HepG2 (cell line): ENCODE results near the gene DBN1. TPM values are rescaled to one million over a fixed set of nuclear protein-coding genes. Genes with fewer than 3 reads are reported as not detected.
A peak's percentile ranks its signal among the peaks of the same experiment; 100 is the strongest.

Experiments
- ARHGAP35 ChIP-seq: sonication (generic); formaldehyde crosslinking; IDR thresholded peaks from 2 replicates; pipeline ENCODE4 v1.9.0; 2022; ENCODE audit warnings: mild to moderate bottlenecking, inconsistent platforms, moderate library complexity, missing genetic modification reagents, borderline replicate concordance
- IRX3 ChIP-seq: sonication (generic); formaldehyde crosslinking; IDR thresholded peaks from 2 replicates; pipeline ENCODE4 v1.8.1; 2023; ENCODE audit warnings: mild to moderate bottlenecking, low read depth, missing genetic modification reagents, borderline replicate concordance
- MTF2 ChIP-seq: sonication (generic); formaldehyde crosslinking; IDR thresholded peaks from 2 replicates; pipeline ENCODE4 v1.5.0; 2020; ENCODE audit warnings: missing genetic modification reagents, borderline replicate concordance
- SIX1 ChIP-seq: sonication (generic); formaldehyde crosslinking; IDR thresholded peaks from 2 replicates; pipeline ENCODE4 v1.4.0; 2020; ENCODE audit warnings: missing genetic modification reagents, borderline replicate concordance
- SP5 ChIP-seq: IDR thresholded peaks from 2 replicates; pipeline ENCODE4 v1.6.1; 2016; ENCODE audit warnings: low read depth, borderline replicate concordance
- TFDP1 ChIP-seq: IDR thresholded peaks from 2 replicates; pipeline ENCODE4 v1.6.1; 2016; ENCODE audit warnings: missing compliant biosample characterization, missing genetic modification reagents, borderline replicate concordance
- TRIM24 ChIP-seq: sonication (generic); formaldehyde crosslinking; IDR thresholded peaks from 2 replicates; pipeline ENCODE4 v1.8.0; 2022; ENCODE audit warnings: mild to moderate bottlenecking, missing genetic modification reagents
- ZEB1 ChIP-seq: IDR thresholded peaks from 2 replicates; pipeline ENCODE4 v1.6.1; 2012; ENCODE audit warnings: mild to moderate bottlenecking, low read depth, inconsistent platforms; ENCODE audit not compliant: insufficient replicate concordance
- ZFYVE20 ChIP-seq: sonication (generic); formaldehyde crosslinking; IDR thresholded peaks from 2 replicates; pipeline ENCODE4 v1.8.0; 2023; ENCODE audit warnings: low read depth, mild to moderate bottlenecking, moderate library complexity, missing genetic modification reagents, borderline replicate concordance
- ZNF510 ChIP-seq: sonication (generic); formaldehyde crosslinking; IDR thresholded peaks from 2 replicates; pipeline ENCODE4 v1.4.0; 2020; ENCODE audit warnings: low read depth, mild to moderate bottlenecking, missing genetic modification reagents
- ZNF589 ChIP-seq: sonication (generic); formaldehyde crosslinking; conservative IDR thresholded peaks from 2 replicates; pipeline ENCODE4 v1.8.0; 2022; ENCODE audit warnings: mild to moderate bottlenecking, moderate library complexity, missing genetic modification reagents
- polyA plus RNA-seq, 8 experiments: library from polyadenylated mRNA; depleted of rRNA in 3 of 8; stranded (reverse) in 7 of 8; unstranded in 1 of 8; fragments of >200 nt; fragmentation: Illumina TruSeq in 4 of 8; extraction: Trizol in 4 of 8; gene quantifications; 2 replicates each; pipeline versions ENCODE4 v1.2.1 to v1.2.3, GENCODE V29; 2011 to 2016; ENCODE audit warnings: low read depth in 4 of 8, missing spikeins in 1 of 8, mixed read lengths in 1 of 8; ENCODE audit not compliant: insufficient read depth in 1 of 8
- total RNA-seq, 5 experiments: library from RNA; depleted of rRNA; stranded (reverse); fragments of >200 nt; fragmentation: Illumina TruSeq; extraction: Trizol; gene quantifications; 2 replicates each; pipeline ENCODE4 v1.2.3, GENCODE V29; 2016; ENCODE audit warnings: low read depth in 1 of 5
- TF ChIP-seq, protein P1 (sequence below): sonication (generic); formaldehyde crosslinking; IDR thresholded peaks from 2 replicates; pipeline ENCODE4 v1.5.1; 2020; ENCODE audit warnings: missing genetic modification reagents, mild to moderate bottlenecking, borderline replicate concordance
- TF ChIP-seq, protein P2 (sequence below): fragments of 450-650 bp; IDR thresholded peaks from 2 replicates; pipeline ENCODE4 v1.6.1; 2017
- TF ChIP-seq, protein P3 (sequence below): sonication (generic); formaldehyde crosslinking; IDR thresholded peaks from 2 replicates; pipeline ENCODE4 v1.9.0; 2022; ENCODE audit warnings: missing genetic modification reagents, mild to moderate bottlenecking, borderline replicate concordance
- TF ChIP-seq, protein P4 (sequence below): IDR thresholded peaks from 2 replicates; pipeline ENCODE4 v1.6.1; 2016; ENCODE audit warnings: missing genetic modification reagents, missing compliant biosample characterization
- TF ChIP-seq, protein P5 (sequence below): sonication (generic); formaldehyde crosslinking; IDR thresholded peaks from 2 replicates; pipeline ENCODE4 v1.5.1; 2020; ENCODE audit warnings: mild to moderate bottlenecking, missing genetic modification reagents, moderate library complexity

The DBN1 gene
- total and polyA plus RNA-seq, 2 of the 13 experiments (the other 11 are each of a cell fraction or from before 2014, with no cell fraction given) = 27.0 to 37.3 TPM

DNA sequence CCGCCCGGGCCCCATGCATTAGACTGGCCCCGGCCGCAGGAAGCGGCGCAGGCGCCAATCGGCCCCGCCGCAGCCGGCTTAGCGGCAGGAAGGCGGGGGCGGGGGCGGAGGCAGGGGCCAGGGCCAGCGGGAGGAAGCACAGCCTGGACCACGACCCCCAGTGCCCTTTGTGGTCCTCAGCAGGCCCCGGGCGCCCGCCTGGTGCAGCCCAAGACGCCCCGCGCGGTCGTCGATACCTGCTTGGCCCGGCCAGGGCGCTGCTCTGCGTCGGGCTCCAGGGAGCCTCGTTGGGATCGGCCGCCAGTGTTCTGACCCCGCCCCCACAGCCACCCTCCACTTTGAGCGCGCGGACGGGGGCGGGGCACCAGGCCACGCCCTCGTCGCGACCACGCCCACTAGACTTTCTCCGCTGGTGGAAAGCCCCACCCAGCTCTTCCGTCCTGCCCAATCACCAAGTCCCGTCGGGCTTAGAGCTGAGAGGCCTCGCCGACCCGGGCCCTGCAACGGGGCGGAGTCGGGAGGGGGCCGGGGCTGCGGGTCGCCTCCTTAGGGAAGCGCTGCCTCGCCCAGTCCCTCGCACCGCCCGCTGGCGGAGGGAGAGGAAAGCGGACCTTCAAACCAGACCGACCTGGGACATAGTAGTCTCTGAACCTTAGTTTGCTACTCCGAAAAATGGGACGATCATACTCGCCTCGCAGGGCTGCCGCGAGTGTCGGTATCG lies 24.0 kb upstream of the DBN1 start, which contains the start of gene PDLIM7 (continued):
- TF ChIP-seq ZNF510 = no peak; the same call in 1 of the 2 replicates
- TF ChIP-seq, protein P1, sequence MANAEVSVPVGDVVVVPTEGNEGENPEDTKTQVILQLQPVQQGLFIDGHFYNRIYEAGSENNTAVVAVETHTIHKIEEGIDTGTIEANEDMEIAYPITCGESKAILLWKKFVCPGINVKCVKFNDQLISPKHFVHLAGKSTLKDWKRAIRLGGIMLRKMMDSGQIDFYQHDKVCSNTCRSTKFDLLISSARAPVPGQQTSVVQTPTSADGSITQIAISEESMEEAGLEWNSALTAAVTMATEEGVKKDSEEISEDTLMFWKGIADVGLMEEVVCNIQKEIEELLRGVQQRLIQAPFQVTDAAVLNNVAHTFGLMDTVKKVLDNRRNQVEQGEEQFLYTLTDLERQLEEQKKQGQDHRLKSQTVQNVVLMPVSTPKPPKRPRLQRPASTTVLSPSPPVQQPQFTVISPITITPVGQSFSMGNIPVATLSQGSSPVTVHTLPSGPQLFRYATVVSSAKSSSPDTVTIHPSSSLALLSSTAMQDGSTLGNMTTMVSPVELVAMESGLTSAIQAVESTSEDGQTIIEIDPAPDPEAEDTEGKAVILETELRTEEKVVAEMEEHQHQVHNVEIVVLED = 0 out of 2 replicates have a peak, but pooled peaks have one; percentile 28
- TF ChIP-seq, protein P2, sequence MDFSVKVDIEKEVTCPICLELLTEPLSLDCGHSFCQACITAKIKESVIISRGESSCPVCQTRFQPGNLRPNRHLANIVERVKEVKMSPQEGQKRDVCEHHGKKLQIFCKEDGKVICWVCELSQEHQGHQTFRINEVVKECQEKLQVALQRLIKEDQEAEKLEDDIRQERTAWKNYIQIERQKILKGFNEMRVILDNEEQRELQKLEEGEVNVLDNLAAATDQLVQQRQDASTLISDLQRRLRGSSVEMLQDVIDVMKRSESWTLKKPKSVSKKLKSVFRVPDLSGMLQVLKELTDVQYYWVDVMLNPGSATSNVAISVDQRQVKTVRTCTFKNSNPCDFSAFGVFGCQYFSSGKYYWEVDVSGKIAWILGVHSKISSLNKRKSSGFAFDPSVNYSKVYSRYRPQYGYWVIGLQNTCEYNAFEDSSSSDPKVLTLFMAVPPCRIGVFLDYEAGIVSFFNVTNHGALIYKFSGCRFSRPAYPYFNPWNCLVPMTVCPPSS = no peak
- 0 out of 2 replicates have a peak, but pooled peaks have one; percentile 41 for TF ChIP-seq IRX3
- no peak for TF ChIP-seq TRIM24
- TF ChIP-seq TFDP1 (CRISPR knock-in tag) = peak; percentile 10; the same call in 1 of the 2 replicates
- TF ChIP-seq SIX1 (CRISPR knock-in tag) = no peak
- no peak for TF ChIP-seq ZFYVE20 (CRISPR knock-in tag)
- TF ChIP-seq ARHGAP35 (CRISPR knock-in tag) = no peak
- peak; percentile 71 for TF ChIP-seq SP5 (CRISPR knock-in tag)
- TF ChIP-seq, protein P3, sequence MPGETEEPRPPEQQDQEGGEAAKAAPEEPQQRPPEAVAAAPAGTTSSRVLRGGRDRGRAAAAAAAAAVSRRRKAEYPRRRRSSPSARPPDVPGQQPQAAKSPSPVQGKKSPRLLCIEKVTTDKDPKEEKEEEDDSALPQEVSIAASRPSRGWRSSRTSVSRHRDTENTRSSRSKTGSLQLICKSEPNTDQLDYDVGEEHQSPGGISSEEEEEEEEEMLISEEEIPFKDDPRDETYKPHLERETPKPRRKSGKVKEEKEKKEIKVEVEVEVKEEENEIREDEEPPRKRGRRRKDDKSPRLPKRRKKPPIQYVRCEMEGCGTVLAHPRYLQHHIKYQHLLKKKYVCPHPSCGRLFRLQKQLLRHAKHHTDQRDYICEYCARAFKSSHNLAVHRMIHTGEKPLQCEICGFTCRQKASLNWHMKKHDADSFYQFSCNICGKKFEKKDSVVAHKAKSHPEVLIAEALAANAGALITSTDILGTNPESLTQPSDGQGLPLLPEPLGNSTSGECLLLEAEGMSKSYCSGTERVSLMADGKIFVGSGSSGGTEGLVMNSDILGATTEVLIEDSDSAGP (CRISPR knock-in tag) = peak; percentile 85
- TF ChIP-seq, protein P4, sequence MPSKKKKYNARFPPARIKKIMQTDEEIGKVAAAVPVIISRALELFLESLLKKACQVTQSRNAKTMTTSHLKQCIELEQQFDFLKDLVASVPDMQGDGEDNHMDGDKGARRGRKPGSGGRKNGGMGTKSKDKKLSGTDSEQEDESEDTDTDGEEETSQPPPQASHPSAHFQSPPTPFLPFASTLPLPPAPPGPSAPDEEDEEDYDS (CRISPR knock-in tag) = peak; percentile 100
- peak; percentile 29 for TF ChIP-seq ZEB1
- peak; percentile 47; the same call in 1 of the 2 replicates for TF ChIP-seq MTF2
- TF ChIP-seq ZNF589 (CRISPR knock-in tag) = 0 out of 2 replicates have a peak, but pooled peaks have one; percentile 71
- TF ChIP-seq, protein P5, sequence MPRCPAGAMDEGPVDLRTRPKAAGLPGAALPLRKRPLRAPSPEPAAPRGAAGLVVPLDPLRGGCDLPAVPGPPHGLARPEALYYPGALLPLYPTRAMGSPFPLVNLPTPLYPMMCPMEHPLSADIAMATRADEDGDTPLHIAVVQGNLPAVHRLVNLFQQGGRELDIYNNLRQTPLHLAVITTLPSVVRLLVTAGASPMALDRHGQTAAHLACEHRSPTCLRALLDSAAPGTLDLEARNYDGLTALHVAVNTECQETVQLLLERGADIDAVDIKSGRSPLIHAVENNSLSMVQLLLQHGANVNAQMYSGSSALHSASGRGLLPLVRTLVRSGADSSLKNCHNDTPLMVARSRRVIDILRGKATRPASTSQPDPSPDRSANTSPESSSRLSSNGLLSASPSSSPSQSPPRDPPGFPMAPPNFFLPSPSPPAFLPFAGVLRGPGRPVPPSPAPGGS (CRISPR knock-in tag) = no peak
